Measurements from ENCODE around the gene MRPL57.
"Not testable (repeated sequence)": the region's sequence is repeated elsewhere in the genome, so short reads cannot be mapped to it uniquely, and the experiment has no call there.

DNA sequence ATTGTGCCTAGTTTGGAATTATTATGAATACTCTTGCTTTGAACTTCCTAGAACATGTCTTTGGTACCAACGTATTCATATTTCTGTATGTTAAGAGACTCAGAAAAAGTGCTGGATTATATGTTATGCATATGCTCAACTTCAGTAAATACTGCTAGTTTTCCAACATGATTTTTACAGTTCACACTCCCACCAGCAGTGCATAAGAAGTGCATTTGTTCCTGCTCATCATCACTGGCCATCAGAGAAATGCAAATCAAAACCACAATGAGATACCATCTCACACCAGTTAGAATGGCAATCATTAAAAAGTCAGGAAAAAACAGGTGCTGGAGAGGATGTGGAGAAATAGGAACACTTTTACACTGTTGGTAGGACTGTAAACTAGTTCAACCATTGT lies 2.7 kb upstream of the MRPL57 start:
- TF ChIP-seq, protein P1, sequence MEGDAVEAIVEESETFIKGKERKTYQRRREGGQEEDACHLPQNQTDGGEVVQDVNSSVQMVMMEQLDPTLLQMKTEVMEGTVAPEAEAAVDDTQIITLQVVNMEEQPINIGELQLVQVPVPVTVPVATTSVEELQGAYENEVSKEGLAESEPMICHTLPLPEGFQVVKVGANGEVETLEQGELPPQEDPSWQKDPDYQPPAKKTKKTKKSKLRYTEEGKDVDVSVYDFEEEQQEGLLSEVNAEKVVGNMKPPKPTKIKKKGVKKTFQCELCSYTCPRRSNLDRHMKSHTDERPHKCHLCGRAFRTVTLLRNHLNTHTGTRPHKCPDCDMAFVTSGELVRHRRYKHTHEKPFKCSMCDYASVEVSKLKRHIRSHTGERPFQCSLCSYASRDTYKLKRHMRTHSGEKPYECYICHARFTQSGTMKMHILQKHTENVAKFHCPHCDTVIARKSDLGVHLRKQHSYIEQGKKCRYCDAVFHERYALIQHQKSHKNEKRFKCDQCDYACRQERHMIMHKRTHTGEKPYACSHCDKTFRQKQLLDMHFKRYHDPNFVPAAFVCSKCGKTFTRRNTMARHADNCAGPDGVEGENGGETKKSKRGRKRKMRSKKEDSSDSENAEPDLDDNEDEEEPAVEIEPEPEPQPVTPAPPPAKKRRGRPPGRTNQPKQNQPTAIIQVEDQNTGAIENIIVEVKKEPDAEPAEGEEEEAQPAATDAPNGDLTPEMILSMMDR (IDR thresholded peaks at IDR 0.05), result not testable (repeated sequence)
- not testable (repeated sequence) for TF ChIP-seq POLR2A (IDR thresholded peaks at IDR 0.05)
